ENCODE data around the gene RFX3.

Gene RFX3

DNA sequence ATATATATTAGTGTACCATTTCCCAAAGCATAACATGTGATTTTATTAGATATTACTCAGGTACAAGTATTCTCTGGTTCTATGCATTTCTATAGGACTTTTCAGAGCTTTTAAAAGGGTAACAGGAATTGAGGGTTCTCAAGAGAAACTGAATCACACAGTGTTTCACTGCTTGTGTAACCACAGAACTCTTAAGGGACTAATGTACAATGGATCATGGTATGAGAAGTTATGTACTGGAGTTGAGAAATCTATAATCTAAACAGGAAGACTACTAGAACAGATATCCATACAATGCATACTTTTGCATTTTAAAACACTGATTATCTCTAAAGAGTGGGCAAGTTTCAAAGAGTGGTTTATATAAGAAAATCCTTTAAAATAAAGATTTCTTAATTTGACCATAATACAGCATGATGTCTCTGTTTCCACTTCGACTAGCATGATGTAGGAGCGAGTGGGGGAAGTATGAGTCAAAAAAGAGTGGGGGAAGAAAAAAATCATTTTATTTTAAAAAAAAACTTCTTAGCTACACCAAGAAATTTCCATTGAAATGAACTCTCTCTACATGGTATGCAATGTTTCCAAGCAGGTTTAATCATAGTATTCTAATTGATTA, 183.5 kb downstream of the RFX3 start:
- no peaks in the 10 kb centered on the region for H3K27me3 ChIP-seq (ENCODE audit: insufficient read depth, poor library complexity, severe bottlenecking)
- no peak overlapping the region for H3K4me3 ChIP-seq (replicated peaks; ENCODE audit: insufficient read depth, low read length)
- DNase-seq (ENCODE audit: low read depth in 1 of 2, low spot score in 1 of 2): no peak
- no peak overlapping the region for H3K27ac ChIP-seq (replicated peaks)
- TF ChIP-seq SPI1 (IDR thresholded peaks at IDR 0.05; ENCODE audit: borderline replicate concordance, low read depth) (no peak), GABPA (IDR thresholded peaks at IDR 0.05; ENCODE audit: low read depth) (no peak), POLR2AphosphoS5 (IDR thresholded peaks at IDR 0.05; ENCODE audit: low read depth) (no peak)
- TF ChIP-seq, protein P1, sequence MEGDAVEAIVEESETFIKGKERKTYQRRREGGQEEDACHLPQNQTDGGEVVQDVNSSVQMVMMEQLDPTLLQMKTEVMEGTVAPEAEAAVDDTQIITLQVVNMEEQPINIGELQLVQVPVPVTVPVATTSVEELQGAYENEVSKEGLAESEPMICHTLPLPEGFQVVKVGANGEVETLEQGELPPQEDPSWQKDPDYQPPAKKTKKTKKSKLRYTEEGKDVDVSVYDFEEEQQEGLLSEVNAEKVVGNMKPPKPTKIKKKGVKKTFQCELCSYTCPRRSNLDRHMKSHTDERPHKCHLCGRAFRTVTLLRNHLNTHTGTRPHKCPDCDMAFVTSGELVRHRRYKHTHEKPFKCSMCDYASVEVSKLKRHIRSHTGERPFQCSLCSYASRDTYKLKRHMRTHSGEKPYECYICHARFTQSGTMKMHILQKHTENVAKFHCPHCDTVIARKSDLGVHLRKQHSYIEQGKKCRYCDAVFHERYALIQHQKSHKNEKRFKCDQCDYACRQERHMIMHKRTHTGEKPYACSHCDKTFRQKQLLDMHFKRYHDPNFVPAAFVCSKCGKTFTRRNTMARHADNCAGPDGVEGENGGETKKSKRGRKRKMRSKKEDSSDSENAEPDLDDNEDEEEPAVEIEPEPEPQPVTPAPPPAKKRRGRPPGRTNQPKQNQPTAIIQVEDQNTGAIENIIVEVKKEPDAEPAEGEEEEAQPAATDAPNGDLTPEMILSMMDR (IDR thresholded peaks at IDR 0.05; ENCODE audit: insufficient read depth, low read length): no peak
- TF ChIP-seq, protein P2, sequence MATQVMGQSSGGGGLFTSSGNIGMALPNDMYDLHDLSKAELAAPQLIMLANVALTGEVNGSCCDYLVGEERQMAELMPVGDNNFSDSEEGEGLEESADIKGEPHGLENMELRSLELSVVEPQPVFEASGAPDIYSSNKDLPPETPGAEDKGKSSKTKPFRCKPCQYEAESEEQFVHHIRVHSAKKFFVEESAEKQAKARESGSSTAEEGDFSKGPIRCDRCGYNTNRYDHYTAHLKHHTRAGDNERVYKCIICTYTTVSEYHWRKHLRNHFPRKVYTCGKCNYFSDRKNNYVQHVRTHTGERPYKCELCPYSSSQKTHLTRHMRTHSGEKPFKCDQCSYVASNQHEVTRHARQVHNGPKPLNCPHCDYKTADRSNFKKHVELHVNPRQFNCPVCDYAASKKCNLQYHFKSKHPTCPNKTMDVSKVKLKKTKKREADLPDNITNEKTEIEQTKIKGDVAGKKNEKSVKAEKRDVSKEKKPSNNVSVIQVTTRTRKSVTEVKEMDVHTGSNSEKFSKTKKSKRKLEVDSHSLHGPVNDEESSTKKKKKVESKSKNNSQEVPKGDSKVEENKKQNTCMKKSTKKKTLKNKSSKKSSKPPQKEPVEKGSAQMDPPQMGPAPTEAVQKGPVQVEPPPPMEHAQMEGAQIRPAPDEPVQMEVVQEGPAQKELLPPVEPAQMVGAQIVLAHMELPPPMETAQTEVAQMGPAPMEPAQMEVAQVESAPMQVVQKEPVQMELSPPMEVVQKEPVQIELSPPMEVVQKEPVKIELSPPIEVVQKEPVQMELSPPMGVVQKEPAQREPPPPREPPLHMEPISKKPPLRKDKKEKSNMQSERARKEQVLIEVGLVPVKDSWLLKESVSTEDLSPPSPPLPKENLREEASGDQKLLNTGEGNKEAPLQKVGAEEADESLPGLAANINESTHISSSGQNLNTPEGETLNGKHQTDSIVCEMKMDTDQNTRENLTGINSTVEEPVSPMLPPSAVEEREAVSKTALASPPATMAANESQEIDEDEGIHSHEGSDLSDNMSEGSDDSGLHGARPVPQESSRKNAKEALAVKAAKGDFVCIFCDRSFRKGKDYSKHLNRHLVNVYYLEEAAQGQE (IDR thresholded peaks at IDR 0.05; ENCODE audit: insufficient replicate concordance, low read depth): no peak

DNA sequence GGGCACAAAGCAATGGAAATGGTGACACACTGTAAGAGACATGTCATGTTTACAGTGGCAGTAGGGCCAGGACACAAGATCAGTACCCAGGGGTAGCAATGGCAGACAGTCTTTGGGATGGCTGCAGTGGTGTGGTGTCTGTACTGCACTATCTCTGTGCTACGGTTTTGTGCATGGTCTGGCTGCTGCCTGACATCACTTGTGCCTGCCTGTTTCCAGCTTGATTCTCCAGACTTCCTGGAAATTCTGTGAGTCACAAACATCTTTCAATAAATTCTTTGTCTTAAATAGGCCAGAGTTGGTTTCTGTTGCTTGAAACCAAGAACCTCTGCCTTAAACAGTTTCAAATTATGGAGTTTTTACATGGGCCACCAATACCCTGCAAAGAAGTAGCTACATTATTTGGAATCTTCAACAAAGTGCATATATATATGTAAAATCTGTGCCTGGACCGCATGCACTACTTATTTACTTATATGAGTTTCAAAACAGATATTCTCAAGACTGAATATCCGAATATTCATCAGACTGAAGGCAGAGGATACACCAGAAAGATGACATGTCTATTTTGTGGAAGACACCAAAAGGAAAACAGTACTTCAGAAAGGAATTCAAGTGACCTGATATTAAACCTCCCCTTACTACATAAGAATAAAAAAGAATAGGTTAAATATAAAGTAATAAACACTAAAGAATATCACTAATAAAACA, 188.1 kb downstream of the RFX3 start:
- Histone ChIP-seq H3K27me3 (ENCODE audit: insufficient read depth, poor library complexity, severe bottlenecking) (no peaks in the 10 kb centered on the region), H3K4me3 (replicated peaks; ENCODE audit: insufficient read depth, low read length) (no peak overlapping the region), H3K27ac (replicated peaks) (no peak overlapping the region)
- TF ChIP-seq GABPA (IDR thresholded peaks at IDR 0.05; ENCODE audit: low read depth): no peak
- TF ChIP-seq, protein P1 (IDR thresholded peaks at IDR 0.05; ENCODE audit: insufficient read depth, low read length): no peak
- no peak for TF ChIP-seq SPI1 (IDR thresholded peaks at IDR 0.05; ENCODE audit: borderline replicate concordance, low read depth)
- TF ChIP-seq, protein P2 (IDR thresholded peaks at IDR 0.05; ENCODE audit: insufficient replicate concordance, low read depth): no peak
- no peak for TF ChIP-seq POLR2AphosphoS5 (IDR thresholded peaks at IDR 0.05; ENCODE audit: low read depth)
- DNase-seq (ENCODE audit: low read depth in 1 of 2, low spot score in 1 of 2): no peak

DNA sequence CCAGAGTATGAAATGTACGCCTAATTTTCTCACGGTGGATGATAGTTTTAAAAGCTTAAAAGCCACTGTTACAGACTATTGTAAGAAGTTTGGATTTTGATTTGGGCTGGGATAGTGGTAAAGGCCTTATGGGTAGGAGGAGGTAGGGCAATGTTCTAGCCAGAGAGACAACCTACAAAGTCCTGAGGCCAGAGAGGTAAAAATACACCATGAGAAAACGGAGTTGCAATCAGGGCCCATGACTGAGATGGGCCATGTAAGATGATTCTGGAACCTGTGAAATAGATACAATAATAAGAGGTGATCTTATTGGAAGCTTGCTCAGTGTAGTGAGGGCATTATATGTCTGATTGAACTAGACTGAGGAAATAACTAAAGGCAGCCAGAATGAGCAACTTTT, 188.8 kb downstream of the RFX3 start:
- no peak overlapping the region for H3K4me3 ChIP-seq (replicated peaks; ENCODE audit: insufficient read depth, low read length)
- no peak for DNase-seq (ENCODE audit: low read depth in 1 of 2, low spot score in 1 of 2)
- no peak overlapping the region for H3K27ac ChIP-seq (replicated peaks)

More for the DNA sequence above, 188.8 kb downstream of the RFX3 start:
- TF ChIP-seq GABPA (IDR thresholded peaks at IDR 0.05; ENCODE audit: low read depth) (no peak), POLR2AphosphoS5 (IDR thresholded peaks at IDR 0.05; ENCODE audit: low read depth) (no peak), SPI1 (IDR thresholded peaks at IDR 0.05; ENCODE audit: borderline replicate concordance, low read depth) (no peak)
- TF ChIP-seq, protein P2 (IDR thresholded peaks at IDR 0.05; ENCODE audit: insufficient replicate concordance, low read depth): no peak
- TF ChIP-seq, protein P1 (IDR thresholded peaks at IDR 0.05; ENCODE audit: insufficient read depth, low read length): no peak
- no peaks in the 10 kb centered on the region for H3K27me3 ChIP-seq (ENCODE audit: insufficient read depth, poor library complexity, severe bottlenecking)

All from HL-60 (cell line).